ENCODE data around the gene SLC4A3. TPM values are rescaled to one million over a fixed set of nuclear protein-coding genes. Genes with fewer than 3 reads are reported as not detected.

Gene SLC4A3
- total and polyA plus RNA-seq, 2 of the 13 experiments (the other 11 are each of a cell fraction or from before 2014, with no cell fraction given) = 0.18 to 0.95 TPM

DNA sequence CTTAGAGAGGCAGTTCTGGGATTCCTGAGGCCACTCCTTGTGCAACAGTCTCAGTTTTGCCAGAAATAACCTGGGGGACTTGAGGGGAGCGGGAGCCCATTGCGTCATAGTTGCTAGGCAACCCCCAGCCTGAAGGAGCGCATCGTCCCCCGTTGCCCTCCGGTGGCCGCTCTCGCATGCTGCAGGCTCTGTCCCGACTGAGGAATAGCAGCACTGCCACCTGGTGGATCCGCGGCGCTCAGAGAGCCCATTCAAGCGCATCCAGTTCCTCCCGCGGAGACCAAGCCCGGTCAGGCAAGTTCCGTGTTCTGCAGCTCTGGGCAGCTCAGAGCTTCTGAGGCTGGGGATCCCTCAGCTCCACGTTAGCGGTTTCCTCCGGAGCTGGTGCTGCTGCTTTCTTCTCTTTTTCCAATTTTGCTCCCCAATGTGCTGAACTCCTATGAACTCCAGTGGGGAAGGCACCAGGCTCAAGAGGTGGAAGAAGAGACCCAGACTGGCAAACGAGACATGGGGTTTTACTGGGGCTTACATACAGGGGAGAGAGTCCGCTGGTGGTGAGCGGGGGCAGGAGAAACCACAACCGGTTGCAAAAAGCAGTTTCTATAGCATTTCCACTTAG, 15.1 kb downstream of the SLC4A3 start (continued):
- TF ChIP-seq, protein P1, sequence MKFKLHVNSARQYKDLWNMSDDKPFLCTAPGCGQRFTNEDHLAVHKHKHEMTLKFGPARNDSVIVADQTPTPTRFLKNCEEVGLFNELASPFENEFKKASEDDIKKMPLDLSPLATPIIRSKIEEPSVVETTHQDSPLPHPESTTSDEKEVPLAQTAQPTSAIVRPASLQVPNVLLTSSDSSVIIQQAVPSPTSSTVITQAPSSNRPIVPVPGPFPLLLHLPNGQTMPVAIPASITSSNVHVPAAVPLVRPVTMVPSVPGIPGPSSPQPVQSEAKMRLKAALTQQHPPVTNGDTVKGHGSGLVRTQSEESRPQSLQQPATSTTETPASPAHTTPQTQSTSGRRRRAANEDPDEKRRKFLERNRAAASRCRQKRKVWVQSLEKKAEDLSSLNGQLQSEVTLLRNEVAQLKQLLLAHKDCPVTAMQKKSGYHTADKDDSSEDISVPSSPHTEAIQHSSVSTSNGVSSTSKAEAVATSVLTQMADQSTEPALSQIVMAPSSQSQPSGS (CRISPR knock-in tag; IDR thresholded peaks at IDR 0.05) = peak; percentile 91
- 0 out of 2 replicates have a peak, but pooled peaks have one; percentile 33 for TF ChIP-seq RBAK (CRISPR knock-in tag; IDR thresholded peaks at IDR 0.05)
- no peak for TF ChIP-seq NPAS2 (CRISPR knock-in tag; IDR thresholded peaks at IDR 0.05; ENCODE audit: borderline replicate concordance)
- TF ChIP-seq POLR2AphosphoS5 (IDR thresholded peaks at IDR 0.05; ENCODE audit: low read depth, low read length) = no peak
- 0 out of 2 replicates have a peak, but pooled peaks have one; percentile 40 for TF ChIP-seq REL (CRISPR knock-in tag; conservative IDR thresholded peaks at IDR 0.05)
- TF ChIP-seq, protein P2, sequence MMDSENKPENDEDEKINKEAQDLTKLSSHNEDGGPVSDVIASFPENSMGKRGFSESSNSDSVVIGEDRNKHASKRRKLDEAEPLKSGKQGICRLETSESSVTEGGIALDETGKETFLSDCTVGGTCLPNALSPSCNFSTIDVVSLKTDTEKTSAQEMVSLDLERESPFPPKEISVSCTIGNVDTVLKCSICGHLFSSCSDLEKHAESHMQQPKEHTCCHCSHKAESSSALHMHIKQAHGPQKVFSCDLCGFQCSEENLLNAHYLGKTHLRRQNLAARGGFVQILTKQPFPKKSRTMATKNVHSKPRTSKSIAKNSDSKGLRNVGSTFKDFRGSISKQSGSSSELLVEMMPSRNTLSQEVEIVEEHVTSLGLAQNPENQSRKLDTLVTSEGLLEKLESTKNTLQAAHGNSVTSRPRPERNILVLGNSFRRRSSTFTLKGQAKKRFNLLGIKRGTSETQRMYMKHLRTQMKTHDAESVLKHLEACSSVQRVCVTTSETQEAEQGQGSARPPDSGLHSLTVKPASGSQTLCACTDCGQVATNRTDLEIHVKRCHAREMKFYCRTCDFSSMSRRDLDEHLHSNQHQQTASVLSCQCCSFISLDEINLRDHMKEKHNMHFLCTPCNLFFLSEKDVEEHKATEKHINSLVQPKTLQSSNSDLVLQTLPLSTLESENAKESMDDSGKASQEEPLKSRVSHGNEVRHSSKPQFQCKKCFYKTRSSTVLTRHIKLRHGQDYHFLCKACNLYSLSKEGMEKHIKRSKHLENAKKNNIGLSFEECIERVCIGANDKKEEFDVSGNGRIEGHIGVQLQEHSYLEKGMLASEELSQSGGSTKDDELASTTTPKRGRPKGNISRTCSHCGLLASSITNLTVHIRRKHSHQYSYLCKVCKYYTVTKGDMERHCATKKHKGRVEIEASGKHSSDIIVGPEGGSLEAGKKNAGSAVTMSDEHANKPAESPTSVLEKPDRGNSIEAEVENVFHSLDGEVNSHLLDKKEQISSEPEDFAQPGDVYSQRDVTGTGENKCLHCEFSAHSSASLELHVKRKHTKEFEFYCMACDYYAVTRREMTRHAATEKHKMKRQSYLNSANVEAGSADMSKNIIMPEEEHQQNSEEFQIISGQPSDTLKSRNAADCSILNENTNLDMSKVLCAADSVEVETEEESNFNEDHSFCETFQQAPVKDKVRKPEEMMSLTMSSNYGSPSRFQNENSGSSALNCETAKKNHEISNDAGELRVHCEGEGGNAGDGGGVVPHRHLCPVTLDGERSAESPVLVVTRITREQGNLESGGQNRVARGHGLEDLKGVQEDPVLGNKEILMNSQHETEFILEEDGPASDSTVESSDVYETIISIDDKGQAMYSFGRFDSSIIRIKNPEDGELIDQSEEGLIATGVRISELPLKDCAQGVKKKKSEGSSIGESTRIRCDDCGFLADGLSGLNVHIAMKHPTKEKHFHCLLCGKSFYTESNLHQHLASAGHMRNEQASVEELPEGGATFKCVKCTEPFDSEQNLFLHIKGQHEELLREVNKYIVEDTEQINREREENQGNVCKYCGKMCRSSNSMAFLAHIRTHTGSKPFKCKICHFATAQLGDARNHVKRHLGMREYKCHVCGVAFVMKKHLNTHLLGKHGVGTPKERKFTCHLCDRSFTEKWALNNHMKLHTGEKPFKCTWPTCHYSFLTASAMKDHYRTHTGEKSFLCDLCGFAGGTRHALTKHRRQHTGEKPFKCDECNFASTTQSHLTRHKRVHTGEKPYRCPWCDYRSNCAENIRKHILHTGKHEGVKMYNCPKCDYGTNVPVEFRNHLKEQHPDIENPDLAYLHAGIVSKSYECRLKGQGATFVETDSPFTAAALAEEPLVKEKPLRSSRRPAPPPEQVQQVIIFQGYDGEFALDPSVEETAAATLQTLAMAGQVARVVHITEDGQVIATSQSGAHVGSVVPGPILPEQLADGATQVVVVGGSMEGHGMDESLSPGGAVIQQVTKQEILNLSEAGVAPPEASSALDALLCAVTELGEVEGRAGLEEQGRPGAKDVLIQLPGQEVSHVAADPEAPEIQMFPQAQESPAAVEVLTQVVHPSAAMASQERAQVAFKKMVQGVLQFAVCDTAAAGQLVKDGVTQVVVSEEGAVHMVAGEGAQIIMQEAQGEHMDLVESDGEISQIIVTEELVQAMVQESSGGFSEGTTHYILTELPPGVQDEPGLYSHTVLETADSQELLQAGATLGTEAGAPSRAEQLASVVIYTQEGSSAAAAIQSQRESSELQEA (CRISPR knock-in tag; IDR thresholded peaks at IDR 0.05; ENCODE audit: not compliant biosample characterization) = no peak
- TF ChIP-seq ZNF207 (IDR thresholded peaks at IDR 0.05; ENCODE audit: borderline replicate concordance) = no peak
- TF ChIP-seq PTBP1 (IDR thresholded peaks at IDR 0.05; ENCODE audit: low read depth, low read length, poor library complexity, severe bottlenecking) = peak; percentile 79
- TF ChIP-seq, protein P3, sequence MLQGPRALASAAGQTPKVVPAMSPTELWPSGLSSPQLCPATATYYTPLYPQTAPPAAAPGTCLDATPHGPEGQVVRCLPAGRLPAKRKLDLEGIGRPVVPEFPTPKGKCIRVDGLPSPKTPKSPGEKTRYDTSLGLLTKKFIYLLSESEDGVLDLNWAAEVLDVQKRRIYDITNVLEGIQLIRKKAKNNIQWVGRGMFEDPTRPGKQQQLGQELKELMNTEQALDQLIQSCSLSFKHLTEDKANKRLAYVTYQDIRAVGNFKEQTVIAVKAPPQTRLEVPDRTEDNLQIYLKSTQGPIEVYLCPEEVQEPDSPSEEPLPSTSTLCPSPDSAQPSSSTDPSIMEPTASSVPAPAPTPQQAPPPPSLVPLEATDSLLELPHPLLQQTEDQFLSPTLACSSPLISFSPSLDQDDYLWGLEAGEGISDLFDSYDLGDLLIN (CRISPR knock-in tag; IDR thresholded peaks at IDR 0.05; ENCODE audit: borderline replicate concordance) = no peak
- TF ChIP-seq, protein P4, sequence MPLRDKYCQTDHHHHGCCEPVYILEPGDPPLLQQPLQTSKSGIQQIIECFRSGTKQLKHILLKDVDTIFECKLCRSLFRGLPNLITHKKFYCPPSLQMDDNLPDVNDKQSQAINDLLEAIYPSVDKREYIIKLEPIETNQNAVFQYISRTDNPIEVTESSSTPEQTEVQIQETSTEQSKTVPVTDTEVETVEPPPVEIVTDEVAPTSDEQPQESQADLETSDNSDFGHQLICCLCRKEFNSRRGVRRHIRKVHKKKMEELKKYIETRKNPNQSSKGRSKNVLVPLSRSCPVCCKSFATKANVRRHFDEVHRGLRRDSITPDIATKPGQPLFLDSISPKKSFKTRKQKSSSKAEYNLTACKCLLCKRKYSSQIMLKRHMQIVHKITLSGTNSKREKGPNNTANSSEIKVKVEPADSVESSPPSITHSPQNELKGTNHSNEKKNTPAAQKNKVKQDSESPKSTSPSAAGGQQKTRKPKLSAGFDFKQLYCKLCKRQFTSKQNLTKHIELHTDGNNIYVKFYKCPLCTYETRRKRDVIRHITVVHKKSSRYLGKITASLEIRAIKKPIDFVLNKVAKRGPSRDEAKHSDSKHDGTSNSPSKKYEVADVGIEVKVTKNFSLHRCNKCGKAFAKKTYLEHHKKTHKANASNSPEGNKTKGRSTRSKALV (CRISPR knock-in tag; IDR thresholded peaks at IDR 0.05) = peak; percentile 78; the same call in 1 of the 2 replicates
- TF ChIP-seq SOX6 (IDR thresholded peaks at IDR 0.05) = no peak
- peak; percentile 68 for TF ChIP-seq SOX6 (CRISPR knock-in tag; IDR thresholded peaks at IDR 0.05)
- TF ChIP-seq, protein P5, sequence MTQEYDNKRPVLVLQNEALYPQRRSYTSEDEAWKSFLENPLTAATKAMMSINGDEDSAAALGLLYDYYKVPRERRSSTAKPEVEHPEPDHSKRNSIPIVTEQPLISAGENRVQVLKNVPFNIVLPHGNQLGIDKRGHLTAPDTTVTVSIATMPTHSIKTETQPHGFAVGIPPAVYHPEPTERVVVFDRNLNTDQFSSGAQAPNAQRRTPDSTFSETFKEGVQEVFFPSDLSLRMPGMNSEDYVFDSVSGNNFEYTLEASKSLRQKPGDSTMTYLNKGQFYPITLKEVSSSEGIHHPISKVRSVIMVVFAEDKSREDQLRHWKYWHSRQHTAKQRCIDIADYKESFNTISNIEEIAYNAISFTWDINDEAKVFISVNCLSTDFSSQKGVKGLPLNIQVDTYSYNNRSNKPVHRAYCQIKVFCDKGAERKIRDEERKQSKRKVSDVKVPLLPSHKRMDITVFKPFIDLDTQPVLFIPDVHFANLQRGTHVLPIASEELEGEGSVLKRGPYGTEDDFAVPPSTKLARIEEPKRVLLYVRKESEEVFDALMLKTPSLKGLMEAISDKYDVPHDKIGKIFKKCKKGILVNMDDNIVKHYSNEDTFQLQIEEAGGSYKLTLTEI (CRISPR knock-in tag; conservative IDR thresholded peaks at IDR 0.05) = no peak
- no peak for TF ChIP-seq ZNF577 (CRISPR knock-in tag; IDR thresholded peaks at IDR 0.05; ENCODE audit: borderline replicate concordance, low read depth)
